Measurements from ENCODE around the gene MYO18A. TPM values are rescaled to one million over a fixed set of nuclear protein-coding genes. Genes with fewer than 3 reads are reported as not detected.

MYO18A gene
- total RNA-seq, 1 donor, result 39.8 TPM

GRCh38 chr17:29168079-29168758, 12.0 kb downstream of the MYO18A start:
- H3K36me3 ChIP-seq (ENCODE audit: insufficient read depth, low read length), result peaks cover 14% of the 10 kb centered on the region
- no peak overlapping the region for H3K4me2 ChIP-seq (ENCODE audit: insufficient read depth, low read length)
- no peaks in the 10 kb centered on the region for H3K27me3 ChIP-seq (ENCODE audit: insufficient read depth, low read length)
- DNase-seq (ENCODE audit: insufficient read length, low spot score, missing footprints), result peak; percentile 56
- no peak overlapping the region for H2AFZ ChIP-seq (ENCODE audit: low read length)
- H3K4me3 ChIP-seq (ENCODE audit: insufficient read depth, low read length), result no peak overlapping the region
- no peaks in the 10 kb centered on the region for H3K79me2 ChIP-seq (ENCODE audit: insufficient read depth, low read length)
- no peak overlapping the region for H3K27ac ChIP-seq (ENCODE audit: low read depth, low read length)
- H3K9me3 ChIP-seq (ENCODE audit: low read depth, low read length), result no peaks in the 10 kb centered on the region
- no peak for TF ChIP-seq CTCF (IDR thresholded peaks at IDR 0.05; ENCODE audit: extremely low read depth, low read depth, low read length)
- H4K20me1 ChIP-seq (ENCODE audit: insufficient read depth, low read length), result peaks cover 36% of the 10 kb centered on the region
- peaks cover 22% of the 10 kb centered on the region for H3K4me1 ChIP-seq (ENCODE audit: insufficient read depth, low read length)

- H3K9me3 ChIP-seq (ENCODE audit: low read depth, low read length), result no peaks in the 10 kb centered on the region
- peaks cover 14% of the 10 kb centered on the region for H3K36me3 ChIP-seq (ENCODE audit: insufficient read depth, low read length)
- no peaks in the 10 kb centered on the region for H3K27me3 ChIP-seq (ENCODE audit: insufficient read depth, low read length)
- peaks cover 29% of the 10 kb centered on the region for H3K4me1 ChIP-seq (ENCODE audit: insufficient read depth, low read length)
- H3K4me2 ChIP-seq (ENCODE audit: insufficient read depth, low read length), result no peak overlapping the region
- TF ChIP-seq CTCF (IDR thresholded peaks at IDR 0.05; ENCODE audit: extremely low read depth, low read depth, low read length), result no peak
- peaks cover 39% of the 10 kb centered on the region for H4K20me1 ChIP-seq (ENCODE audit: insufficient read depth, low read length)
- H2AFZ ChIP-seq (ENCODE audit: low read length), result no peak overlapping the region
- peak; percentile 92 for DNase-seq (ENCODE audit: insufficient read length, low spot score, missing footprints)
- no peak overlapping the region for H3K27ac ChIP-seq (ENCODE audit: low read depth, low read length)
- no peak overlapping the region for H3K4me3 ChIP-seq (ENCODE audit: insufficient read depth, low read length)
- no peaks in the 10 kb centered on the region for H3K79me2 ChIP-seq (ENCODE audit: insufficient read depth, low read length)
Measured at GRCh38 chr17:29167393-29168078, 12.7 kb downstream of the MYO18A start.

GRCh38 chr17:29166507-29166887, 13.7 kb downstream of the MYO18A start:
- Histone ChIP-seq H3K9me3 (ENCODE audit: low read depth, low read length) (no peaks in the 10 kb centered on the region), H3K27ac (ENCODE audit: low read depth, low read length) (no peak overlapping the region), H4K20me1 (ENCODE audit: insufficient read depth, low read length) (peaks cover 42% of the 10 kb centered on the region), H3K27me3 (ENCODE audit: insufficient read depth, low read length) (no peaks in the 10 kb centered on the region), H3K4me3 (ENCODE audit: insufficient read depth, low read length) (no peak overlapping the region), H3K36me3 (ENCODE audit: insufficient read depth, low read length) (peaks cover 14% of the 10 kb centered on the region), H3K4me2 (ENCODE audit: insufficient read depth, low read length) (no peak overlapping the region), H3K4me1 (ENCODE audit: insufficient read depth, low read length) (peaks cover 29% of the 10 kb centered on the region), H2AFZ (ENCODE audit: low read length) (no peak overlapping the region), H3K79me2 (ENCODE audit: insufficient read depth, low read length) (peaks cover 4% of the 10 kb centered on the region)
- DNase-seq (ENCODE audit: insufficient read length, low spot score, missing footprints), result no peak
- TF ChIP-seq CTCF (IDR thresholded peaks at IDR 0.05; ENCODE audit: extremely low read depth, low read depth, low read length), result no peak

GRCh38 chr17:29165800-29166506, 14.2 kb downstream of the MYO18A start:
- Histone ChIP-seq H3K36me3 (ENCODE audit: insufficient read depth, low read length) (peaks cover 14% of the 10 kb centered on the region), H3K27ac (ENCODE audit: low read depth, low read length) (no peak overlapping the region), H2AFZ (ENCODE audit: low read length) (no peak overlapping the region), H3K79me2 (ENCODE audit: insufficient read depth, low read length) (peaks cover 4% of the 10 kb centered on the region), H3K4me3 (ENCODE audit: insufficient read depth, low read length) (no peak overlapping the region), H4K20me1 (ENCODE audit: insufficient read depth, low read length) (peaks cover 44% of the 10 kb centered on the region), H3K4me1 (ENCODE audit: insufficient read depth, low read length) (peaks cover 29% of the 10 kb centered on the region), H3K4me2 (ENCODE audit: insufficient read depth, low read length) (no peak overlapping the region), H3K27me3 (ENCODE audit: insufficient read depth, low read length) (no peaks in the 10 kb centered on the region), H3K9me3 (ENCODE audit: low read depth, low read length) (no peaks in the 10 kb centered on the region)
- peak; percentile 30 for DNase-seq (ENCODE audit: insufficient read length, low spot score, missing footprints)
- TF ChIP-seq CTCF (IDR thresholded peaks at IDR 0.05; ENCODE audit: extremely low read depth, low read depth, low read length), result no peak

Measured in osteoblast (primary cell).